GM21390 (cell line): ENCODE results near the gene SETBP1.
A peak's percentile ranks its signal among the peaks of the same experiment; 100 is the strongest.

Experiments
- ATAC-seq: cut with Tn5 transposase; IDR thresholded peaks from one replicate; pipeline ENCODE4 v1.9.1; 2021; ENCODE audit not compliant: unreplicated experiment

The SETBP1 gene

DNA sequence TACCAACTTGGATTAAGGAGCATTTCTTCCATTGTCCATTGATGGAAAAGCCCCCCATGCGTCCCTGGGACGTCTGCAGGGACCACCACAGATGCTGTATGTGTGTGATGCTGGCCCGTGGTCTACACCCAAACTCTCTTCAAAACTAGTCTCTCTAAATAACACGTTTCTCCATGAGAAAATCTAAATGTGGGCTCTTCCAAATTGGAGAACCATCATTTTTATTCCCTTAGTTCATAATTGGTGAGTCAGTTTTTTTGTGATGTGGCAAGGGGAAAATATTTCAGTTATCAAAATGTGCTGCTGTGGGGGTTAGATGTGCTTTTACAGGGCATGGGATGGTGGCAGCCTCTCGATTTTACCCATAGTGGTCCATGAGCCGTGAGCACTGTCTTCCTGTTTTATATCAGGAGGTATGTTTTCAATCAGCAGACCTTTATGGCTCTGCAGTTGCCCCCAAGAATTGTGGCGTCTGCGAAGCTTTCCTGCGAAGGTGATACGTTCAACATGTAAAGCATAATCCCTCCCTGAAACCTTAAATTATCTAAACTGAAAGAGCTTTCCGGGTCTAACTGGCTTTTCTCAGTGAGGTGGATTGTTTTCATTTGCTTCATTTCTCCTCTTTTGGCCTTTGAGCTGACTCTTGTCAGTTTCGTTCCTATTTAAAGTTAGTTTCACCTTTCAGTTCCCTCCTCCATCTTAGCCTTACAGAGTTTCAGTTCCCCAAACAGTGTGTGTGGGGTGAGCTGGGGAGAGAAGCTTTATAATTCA lies 78.4 kb downstream of the SETBP1 start:
- ATAC-seq: peak; percentile 94

DNA sequence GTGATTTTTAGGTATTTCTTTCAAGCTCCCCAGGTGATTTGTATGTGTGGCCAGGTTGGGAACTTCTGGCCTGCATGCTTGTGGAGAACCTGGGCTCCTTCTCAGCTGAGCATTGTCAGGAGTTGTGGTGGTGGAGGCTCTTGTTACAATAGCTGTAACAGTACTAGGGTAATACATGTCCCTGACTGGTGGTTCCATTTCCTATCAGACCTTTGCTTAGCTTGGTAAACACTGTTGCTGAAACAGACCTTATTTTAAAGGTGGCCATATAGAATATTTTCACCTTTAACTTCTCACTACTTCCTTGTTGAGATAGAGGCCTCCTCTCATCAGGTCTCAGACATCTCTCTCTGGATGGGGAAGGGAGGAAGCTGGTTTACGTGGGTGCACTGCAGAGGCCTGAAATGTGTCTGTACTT lies 79.2 kb downstream of the SETBP1 start:
- peak; percentile 59 for ATAC-seq

DNA sequence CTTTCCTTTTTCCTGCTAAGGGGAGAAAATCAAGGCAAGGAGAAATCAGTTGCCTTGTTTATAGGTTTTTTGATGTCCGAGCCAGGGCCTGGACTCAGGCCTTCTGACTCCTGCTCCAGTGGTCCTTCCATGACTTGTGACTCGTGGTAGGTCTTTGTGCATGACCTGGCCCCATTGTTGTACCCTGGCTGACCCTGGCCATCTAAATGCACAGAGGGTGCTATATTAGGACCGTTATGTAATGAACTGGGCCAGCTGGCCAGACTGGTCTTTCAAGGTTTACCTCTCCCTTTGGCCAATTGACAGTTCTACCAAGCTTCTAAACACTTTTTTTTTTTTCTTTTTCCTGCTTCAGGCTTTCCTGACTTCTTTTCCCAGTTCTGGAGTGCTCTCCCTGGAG lies 81.1 kb downstream of the SETBP1 start:
- ATAC-seq: no peak

DNA sequence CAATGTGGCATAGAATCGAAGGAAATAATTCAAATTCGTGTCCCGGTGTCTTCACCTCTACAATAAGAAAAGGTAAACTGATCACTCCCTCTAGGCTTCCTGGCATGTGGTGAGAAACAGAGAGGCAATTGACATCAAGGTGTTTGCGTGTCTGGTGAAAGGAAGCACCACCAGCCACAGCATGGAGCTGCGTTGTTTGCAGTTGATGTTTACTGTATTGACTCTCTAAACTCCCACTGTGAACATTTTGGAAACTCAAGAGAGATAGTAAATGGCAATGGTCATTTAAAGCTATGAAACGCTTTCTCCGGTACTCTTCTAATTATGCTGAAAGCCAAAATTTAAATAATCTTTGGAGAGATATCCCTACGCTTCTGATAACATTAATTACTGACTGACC lies 82.6 kb downstream of the SETBP1 start:
- ATAC-seq: no peak

DNA sequence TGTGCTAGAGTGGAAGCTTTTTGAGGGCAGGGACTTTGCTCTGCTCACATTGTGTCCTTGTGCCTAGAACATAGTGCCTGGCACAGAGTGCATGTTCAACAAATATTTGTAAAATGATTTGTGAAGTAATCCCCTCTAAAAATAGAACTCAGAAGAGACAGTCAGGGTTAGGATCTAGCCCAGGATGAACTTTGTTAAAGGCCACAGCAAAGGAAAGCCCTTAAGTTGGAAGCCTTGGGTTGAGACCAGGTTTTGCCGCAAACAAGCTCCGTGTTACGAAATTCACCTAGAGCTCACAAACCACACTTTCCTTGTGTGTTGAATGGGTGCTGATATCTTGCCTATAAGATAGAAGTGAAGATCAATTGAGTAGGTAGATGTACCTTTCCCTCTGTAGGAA lies 84.2 kb downstream of the SETBP1 start:
- no peak for ATAC-seq

DNA sequence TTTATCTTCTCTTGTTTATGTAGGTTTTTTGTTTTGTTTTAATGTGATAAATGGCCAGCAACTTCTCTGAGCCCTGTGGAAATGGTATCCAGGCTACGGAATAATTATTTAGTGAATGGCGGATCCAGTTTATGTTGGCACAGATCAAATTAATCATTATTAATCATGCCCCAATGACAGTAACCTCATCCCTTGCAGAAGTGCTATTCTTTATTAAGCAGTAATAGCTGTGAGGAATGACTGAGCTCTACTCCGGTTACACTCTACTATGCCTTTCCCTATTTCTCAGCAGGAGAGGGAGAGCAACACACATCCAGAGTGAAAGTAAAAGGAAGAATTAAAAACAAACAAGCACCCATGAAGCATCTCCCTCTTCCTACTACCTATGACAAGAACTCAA lies 84.8 kb downstream of the SETBP1 start:
- ATAC-seq: no peak

DNA sequence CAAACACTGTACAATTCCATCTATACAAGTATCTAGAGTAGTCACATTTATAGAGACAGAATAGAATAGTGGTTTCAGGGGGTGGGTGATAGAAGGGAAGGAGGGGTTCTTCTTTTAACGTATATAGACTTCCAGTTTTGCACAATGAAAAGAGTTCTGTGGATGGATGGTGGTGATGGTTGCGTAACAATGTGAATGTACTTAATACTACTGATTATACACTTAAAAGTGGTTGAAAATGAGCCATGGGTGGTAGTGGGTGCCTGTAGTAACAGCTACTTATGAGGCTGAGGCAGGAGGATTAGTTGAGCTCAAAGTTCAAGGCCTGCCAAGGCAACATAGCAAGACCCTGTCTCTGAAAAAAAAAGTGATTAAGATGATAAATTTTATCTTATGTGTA lies 85.8 kb downstream of the SETBP1 start:
- no peak for ATAC-seq

DNA sequence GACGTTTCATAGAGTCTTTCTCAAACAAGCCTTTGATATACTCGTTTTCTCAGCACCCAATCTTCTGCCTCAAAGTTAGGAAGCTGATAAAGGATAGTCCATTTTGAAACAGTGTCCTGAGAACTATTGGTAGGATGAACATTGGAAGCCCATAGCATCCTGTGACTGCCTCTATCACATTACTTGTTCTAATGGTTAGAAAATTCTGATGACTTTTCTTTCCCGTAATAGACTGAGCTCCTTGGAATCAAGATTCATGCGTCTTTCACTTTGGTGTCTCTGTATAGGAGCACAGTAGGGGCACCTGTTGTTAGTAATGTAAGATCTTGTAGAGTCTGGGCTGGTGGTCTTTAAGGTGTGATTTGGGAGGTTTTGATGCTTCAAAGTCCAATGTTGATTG lies 87.1 kb downstream of the SETBP1 start:
- no peak for ATAC-seq

DNA sequence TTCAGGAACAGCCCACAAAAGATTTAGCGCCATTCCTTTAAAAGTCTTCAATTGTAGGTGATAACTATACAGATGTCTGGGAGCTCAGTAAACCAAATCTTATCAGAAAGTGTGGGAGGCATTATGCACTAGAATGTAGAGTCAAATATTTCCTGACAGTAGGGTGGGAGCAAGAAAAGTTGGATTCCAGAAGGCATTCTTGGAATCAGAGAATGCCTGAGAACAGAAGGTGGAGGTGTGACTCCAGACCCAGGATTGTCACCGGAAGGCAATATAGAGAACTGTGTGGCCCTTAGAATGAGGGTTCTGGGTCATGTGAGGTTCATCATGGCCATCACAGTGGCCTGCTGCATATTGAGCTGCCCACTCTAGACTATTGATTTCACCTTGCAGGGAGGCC lies 90.0 kb downstream of the SETBP1 start:
- ATAC-seq: no peak

DNA sequence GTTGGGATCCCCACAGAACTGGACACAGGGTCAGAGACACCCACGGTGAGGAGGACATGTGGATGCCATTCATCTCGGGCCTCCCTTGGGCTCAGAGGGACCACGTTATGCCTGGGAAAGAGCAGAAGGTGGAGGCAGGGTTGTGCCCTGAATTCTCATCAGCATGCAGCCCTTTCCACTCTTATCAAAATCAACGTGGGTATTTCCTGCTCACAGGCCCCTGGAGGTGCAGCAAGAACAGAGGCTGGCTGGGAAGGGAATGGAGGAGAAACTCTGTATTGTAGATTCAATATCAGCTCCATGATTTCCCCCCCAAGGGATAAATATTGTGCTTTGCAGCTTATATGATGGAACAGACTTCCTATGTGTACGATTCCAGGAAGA lies 90.9 kb downstream of the SETBP1 start:
- no peak for ATAC-seq

DNA sequence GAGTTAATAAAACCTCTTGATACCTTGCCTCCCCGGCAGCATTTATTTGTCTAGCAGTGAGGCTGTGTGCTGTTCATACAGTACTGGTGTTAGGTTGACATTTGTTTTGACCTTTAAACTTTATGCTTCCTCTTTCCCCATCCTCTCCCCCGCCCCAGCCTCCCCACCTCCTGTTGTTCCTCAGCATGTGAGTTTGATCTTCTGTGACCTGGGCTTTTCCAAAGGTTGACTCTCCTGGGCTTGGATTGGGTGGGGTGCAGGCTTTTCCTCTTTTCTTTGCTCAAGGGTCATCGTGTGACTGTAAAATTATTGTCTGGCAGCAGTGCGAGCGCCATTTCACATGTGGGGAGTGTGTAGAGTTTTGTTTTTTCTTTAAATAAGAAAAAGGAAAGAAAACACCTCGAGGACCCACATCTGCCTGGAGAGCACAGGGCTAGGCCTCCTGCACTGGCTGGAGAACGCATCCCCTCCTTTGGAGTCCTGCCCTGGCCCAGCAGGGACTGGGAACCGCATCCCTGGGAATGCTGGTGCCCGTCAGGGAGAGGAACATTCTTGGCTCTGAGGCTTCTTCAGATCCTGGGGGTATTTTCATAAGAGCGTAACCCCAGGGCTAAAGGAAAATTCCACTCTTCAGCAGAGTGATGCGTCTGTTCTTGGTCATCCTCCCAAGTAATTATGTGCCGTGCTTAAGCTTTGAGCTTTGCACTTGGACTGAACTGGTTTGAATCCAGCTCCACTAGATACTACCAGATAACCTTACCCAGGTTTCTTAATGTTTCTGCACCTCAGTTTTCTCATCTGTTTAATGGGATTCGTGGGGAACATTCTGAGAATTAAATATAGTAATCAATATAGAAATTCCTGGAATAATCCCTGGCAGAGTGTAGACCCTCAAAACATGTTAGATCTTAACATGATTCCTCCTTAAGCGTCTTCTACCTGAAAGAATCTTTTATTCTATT lies 91.5 kb downstream of the SETBP1 start:
- ATAC-seq: no peak

DNA sequence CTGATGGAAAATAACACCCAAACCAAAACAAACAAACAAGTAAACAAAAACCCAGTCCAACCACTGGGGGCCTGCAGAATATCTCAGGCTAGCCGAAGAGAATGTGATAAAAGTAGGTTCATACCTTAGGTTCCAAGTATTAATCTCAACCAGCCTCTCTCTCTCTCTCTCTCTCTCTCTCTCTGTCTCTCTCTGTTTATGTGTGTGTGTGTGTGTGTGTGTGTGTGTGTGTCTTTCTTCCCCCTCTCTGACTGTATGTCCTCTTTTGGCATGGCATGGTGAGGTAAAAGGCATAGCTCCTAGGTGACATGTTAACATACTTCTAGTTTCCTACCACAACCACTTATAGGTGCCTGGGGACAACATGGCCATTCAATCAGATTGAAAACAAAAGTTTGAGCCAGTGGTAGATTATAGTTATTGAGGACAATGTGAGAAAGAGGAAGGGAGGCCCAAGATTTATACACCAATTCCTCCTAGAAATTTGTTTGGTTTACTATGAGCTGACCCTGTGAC lies 93.0 kb downstream of the SETBP1 start:
- ATAC-seq: no peak

DNA sequence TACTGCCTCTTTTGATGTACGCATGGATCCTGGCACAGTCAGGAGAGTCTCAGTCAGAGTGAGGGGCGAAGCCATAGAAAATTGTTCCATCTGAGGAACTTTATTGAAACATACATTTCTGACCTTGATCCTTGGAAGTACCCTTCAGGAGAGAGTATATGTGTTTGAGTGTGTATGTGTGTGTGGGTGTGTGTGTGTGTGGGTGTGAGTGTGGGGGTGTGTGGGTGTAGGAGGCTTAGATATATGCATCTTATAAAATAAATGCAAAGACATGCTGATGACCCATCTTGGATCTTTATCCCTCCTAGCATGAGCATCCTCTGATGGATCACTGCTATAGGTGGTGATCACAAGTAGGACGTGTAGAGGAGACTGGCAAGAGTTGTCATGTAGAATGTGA lies 93.5 kb downstream of the SETBP1 start:
- no peak for ATAC-seq

DNA sequence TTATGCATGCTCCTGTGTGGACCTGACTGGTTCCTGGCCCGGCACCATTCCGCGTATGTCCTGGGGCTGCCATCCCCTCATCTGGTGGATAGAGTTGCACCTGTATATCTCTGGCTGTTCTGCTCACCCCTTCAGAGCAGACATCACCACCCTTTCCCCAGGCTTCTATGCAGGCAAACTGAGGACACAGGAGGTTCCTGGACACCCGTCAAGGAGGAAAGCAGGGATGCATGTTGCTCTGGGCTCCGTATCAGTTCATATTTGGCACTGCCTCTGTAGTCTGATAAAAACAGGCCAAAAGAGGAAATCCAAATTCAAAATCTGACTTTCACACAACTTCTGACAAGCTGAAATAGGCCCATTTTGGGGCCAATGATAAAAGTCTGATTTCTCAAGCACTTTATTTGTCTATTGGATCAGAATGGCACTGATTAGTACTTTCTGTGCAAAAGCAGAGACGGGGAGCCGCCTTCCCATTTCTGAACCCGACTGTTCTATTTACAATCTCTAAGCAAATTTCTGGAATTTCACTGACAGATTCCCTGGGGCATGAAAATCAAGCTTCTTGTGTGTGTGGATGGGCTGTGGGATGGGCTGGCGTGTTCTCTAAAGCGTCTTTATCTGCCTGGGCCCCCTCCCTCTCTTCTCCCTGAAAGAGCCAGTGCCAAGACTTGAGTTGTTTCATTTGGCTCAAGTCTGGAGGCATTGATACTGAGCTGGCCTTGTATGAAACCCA lies 96.9 kb downstream of the SETBP1 start:
- no peak for ATAC-seq

DNA sequence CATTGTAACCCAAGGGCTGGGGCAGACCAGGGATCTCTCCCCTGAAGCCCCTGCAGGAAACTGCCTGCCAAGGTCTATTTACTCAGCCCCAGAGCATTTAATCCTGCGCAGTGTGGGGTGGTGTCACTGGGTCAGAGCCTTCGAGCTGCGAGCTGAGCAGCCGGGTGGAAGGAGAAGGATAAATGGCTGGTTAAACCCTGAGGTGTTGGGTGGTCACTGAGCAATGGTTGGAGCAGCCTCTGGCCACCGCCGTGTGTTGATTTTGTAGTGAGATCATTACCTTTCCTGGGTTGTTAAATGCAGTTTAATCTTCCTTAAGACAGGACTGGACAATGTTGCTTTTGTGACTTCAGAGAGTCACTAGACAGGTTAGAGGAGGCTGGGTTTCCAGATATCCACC lies 98.1 kb downstream of the SETBP1 start:
- no peak for ATAC-seq

DNA sequence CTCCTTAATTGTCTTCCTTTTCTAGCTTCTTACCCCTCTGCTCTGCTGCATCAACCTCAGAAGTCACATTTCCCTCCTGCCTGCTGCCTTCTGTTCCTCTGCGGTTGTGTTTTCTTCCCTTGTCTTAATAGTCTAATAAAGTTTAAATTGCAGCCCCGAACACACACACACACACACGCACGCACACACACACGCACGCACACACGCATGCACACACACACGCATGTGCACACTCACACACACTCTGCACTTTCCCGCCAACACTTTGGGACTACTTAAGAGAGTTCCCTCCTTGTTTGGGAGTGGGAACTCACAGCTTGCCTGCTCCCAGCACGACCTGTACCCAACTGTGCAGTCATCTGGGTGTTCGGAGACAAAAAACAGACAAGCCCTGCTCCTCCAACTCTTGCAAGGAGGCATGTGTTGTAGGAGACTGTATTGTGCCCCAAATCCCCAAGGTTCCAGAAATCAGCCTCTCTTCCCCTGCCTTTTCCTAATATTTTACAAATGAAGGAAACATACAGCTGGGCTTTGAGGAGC lies 99.1 kb downstream of the SETBP1 start:
- no peak for ATAC-seq

DNA sequence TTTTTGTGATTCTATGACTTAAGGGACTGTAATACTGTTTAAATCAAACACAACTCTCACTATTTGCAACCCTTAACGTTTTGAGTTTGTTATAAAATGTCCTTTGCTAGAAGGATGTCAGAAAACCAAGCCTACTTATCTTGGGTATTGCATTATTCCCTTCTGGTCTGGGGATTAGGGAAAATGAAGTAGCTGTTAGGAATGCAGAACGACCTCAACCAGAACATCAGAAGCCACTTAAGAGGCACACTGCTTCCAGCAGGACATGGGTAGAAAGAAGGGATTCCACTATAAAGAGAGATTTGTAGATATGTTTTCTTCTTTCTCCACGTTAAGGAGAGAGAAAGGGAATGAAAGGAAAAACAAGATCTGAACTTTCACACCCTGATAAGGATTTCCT lies 101.2 kb downstream of the SETBP1 start:
- ATAC-seq: no peak

DNA sequence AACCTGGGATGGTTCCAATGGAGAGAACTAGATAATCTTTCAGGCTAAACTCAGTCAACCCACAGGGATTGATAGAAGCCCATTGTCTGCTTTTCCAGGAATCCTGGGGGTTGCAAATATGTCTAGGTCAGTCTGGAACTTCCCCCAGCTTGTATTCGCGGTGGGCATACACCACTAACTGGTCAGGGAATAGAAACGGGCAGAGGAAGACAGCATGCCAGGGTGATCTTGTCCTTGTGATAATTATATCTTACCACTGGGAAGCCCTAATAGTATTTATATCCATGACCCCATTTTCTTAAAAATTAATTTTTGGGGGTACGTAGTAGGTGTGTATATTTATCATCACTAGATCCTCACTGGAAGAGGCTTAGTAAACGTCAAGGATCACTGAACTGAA lies 101.9 kb downstream of the SETBP1 start:
- no peak for ATAC-seq

DNA sequence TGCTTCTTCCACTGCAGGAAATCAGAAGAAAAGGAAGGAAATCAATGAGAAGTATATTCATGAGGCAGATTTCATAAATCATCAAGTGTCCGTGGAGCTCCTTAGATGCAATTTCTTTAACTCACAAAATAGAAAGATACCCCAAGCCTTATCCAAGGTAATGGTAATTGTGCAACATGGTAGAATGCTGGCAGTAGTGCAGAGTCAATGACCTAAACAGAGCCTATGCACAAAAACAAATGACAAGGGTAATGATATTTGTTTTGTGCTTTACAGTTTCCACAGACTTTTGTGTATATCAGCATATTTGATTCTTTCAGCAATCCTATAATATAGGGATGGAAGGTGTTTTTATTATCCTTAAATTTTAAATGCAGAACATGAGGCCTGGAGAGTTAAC lies 102.7 kb downstream of the SETBP1 start:
- ATAC-seq: no peak

DNA sequence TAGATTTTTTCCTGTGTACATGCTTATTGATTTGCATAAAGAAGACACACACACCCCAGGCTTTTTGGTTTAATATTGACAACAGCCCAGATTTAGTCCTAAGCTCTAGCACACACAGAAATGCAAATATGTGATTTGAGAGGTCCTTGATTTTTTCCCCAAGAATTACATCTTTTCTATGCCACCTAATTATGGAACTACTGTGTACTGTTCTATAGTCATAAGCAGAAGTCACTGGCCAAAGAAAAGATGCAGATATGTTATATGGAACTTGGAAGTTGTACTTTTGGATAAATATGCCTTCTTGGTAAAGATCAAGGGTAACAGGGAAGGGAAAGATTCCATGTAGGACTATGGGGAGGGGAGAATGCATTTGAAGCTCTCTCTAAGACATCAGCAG lies 105.6 kb downstream of the SETBP1 start:
- ATAC-seq: peak; percentile 24

DNA sequence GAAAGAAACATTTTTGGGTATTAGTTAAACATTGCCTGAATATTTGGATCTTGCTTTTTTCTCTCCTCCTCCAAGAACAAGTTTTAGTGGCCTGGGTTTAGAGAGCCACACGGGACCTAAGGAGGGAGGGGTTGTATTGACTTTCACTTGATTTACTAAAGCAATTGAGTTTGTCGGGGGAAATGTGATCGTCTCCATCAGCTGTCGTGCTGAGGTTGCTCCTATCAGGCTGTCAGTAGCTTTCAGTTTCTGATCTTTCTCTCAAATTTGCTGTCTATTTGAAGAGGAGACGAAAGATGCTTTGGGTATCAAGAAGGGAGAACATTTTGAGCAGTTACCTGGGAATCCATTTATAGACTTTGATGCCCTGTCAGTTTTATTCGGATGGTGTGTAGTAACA lies 106.0 kb downstream of the SETBP1 start:
- ATAC-seq: peak; percentile 84
